Renal cortex interstitium (tissue), 11 donors: ENCODE data around the gene BRD3OS. TPM values are rescaled to one million over a fixed set of nuclear protein-coding genes. Genes with fewer than 3 reads are reported as not detected.

Experiments
- DNase-seq, 11 donors: peaks; one replicate each; pipeline ENCODE4 v3.0.0-alpha.2; 2013; ENCODE audit warnings: low read depth in 9 of 11, low spot score in 4 of 11; ENCODE audit errors: extremely low read depth in 1 of 11
- polyA plus RNA-seq, 3 donors: library from polyadenylated mRNA; unstranded; fragments of 120-200 nt; gene quantifications; one replicate each; pipeline ENCODE4 v1.2.1, GENCODE V29; 2013; ENCODE audit not compliant: insufficient read length in 3 of 3

BRD3OS gene
- polyA plus RNA-seq, 3 donors = 22.7 to 24.0 (median 23.4) TPM

- DNase-seq = no peak
Observed at GRCh38 chr9:134054891-134055811, 29.9 kb downstream of the BRD3OS start.

- DNase-seq = no peak
Observed at GRCh38 chr9:134055981-134056461, 30.7 kb downstream of the BRD3OS start.

GRCh38 chr9:134056483-134057306 is 31.4 kb downstream of the BRD3OS start:
- DNase-seq = no peak

- no peak for DNase-seq
Observed at GRCh38 chr9:134057307-134057657, 32.0 kb downstream of the BRD3OS start.

GRCh38 chr9:134057751-134058701 is 32.7 kb downstream of the BRD3OS start:
- DNase-seq = no peak

- no peak for DNase-seq
Observed at GRCh38 chr9:134058716-134059115, 33.4 kb downstream of the BRD3OS start.

- no peak for DNase-seq
Observed at GRCh38 chr9:134059188-134059641, 33.9 kb downstream of the BRD3OS start.

GRCh38 chr9:134059661-134060395 is 34.5 kb downstream of the BRD3OS start:
- DNase-seq = no peak

GRCh38 chr9:134060546-134060945 is 35.3 kb downstream of the BRD3OS start:
- no peak for DNase-seq

GRCh38 chr9:134061019-134061687 is 35.9 kb downstream of the BRD3OS start:
- no peak for DNase-seq

- DNase-seq = no peak
Observed at GRCh38 chr9:134061688-134062371, 36.5 kb downstream of the BRD3OS start.

GRCh38 chr9:134062461-134063087 is 37.3 kb downstream of the BRD3OS start:
- no peak for DNase-seq

- DNase-seq = no peak
Observed at GRCh38 chr9:134063088-134063570, 37.8 kb downstream of the BRD3OS start.

- no peak for DNase-seq
Observed at GRCh38 chr9:134063571-134064450, 38.5 kb downstream of the BRD3OS start.

- DNase-seq = no peak
Observed at GRCh38 chr9:134064711-134065110, 39.4 kb downstream of the BRD3OS start.
